ENCODE data around the gene PCDHGB1. TPM values are rescaled to one million over a fixed set of nuclear protein-coding genes. Genes with fewer than 3 reads are reported as not detected.
"Not testable (repeated sequence)": the region's sequence is repeated elsewhere in the genome, so short reads cannot be mapped to it uniquely, and the experiment has no call there.

PCDHGB1 gene
- total RNA-seq, 1 donor from 2014 or later: 1.6 TPM

DNA sequence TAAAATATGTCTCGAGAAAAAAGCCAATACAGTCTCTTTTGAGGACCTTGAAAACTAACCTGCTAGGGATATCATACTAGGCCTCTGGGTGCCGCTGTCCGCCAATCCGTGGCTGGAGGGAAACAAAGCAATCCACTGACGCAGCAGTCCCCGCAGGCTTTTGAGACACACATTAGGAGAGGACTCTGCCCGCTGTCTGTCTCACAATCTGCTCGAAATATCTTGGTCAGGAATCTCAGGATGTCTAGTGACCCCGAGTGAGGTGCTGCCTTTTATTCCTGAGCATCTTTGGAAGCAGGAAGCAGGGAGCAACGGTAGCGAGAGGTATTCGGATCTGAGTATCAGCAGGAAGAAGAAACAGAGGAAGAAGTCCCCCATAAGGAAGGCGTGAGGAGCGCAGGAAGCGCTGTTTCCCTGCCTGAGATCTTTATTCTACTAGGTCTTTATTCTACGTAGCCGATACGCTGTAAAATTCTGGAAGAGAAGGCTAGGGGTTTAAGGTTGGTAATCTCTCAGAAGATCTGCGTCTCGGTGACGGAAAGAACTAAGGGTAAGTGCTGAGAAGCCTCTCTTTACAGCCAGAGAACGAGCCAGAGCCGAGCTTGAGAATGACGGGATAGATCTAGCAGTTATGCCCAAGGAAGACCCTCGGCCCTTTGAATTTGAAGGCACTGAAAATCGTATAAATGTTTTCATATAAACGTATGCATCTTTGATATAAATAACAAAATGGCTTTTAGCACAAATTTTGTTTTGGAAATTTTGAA lies 23.6 kb upstream of the PCDHGB1 start:
- peaks cover 0 to 3% (median 0%) of the 10 kb centered on the region in 3 donors for H3K27me3 ChIP-seq (ENCODE audit: control insufficient read depth in 3 of 3, insufficient read depth in 3 of 3, low read length in 3 of 3)
- H3K4me3 ChIP-seq (ENCODE audit: low read length in 3 of 3): peak overlapping the region; percentile 56 to 80 (median 77)
- peaks cover 0 to 22% (median 6%) of the 10 kb centered on the region in 3 donors for H3K9me3 ChIP-seq (ENCODE audit: control insufficient read depth in 3 of 3, low read length in 3 of 3)
- peaks cover 0 to 21% (median 2%) of the 10 kb centered on the region in 3 donors for H3K4me1 ChIP-seq (ENCODE audit: control insufficient read depth in 3 of 3, insufficient read depth in 3 of 3, low read length in 3 of 3)
- peak overlapping the region; percentile 71 for H3K27ac ChIP-seq (ENCODE audit: low read depth, low read length)
- H3K36me3 ChIP-seq (ENCODE audit: control insufficient read depth in 3 of 3, insufficient read depth in 3 of 3, low read length in 3 of 3): peaks cover 0 to 7% (median 2%) of the 10 kb centered on the region in 3 donors
- H3K9ac ChIP-seq (ENCODE audit: low read depth in 1 of 3, low read length in 3 of 3): peak overlapping the region; percentile 67 to 80 (median 76)

GRCh38 chr5:141328231-141328630 lies 21.7 kb upstream of the PCDHGB1 start:
- Histone ChIP-seq H3K27me3 (ENCODE audit: control insufficient read depth in 3 of 3, insufficient read depth in 3 of 3, low read length in 3 of 3) (peaks cover 0 to 3% (median 0%) of the 10 kb centered on the region in 3 donors), H3K36me3 (ENCODE audit: control insufficient read depth in 3 of 3, insufficient read depth in 3 of 3, low read length in 3 of 3) (peaks cover 0 to 7% (median 2%) of the 10 kb centered on the region in 3 donors), H3K4me1 (ENCODE audit: control insufficient read depth in 3 of 3, insufficient read depth in 3 of 3, low read length in 3 of 3) (peaks cover 0 to 20% (median 0%) of the 10 kb centered on the region in 3 donors), H3K9ac (ENCODE audit: low read depth in 1 of 3, low read length in 3 of 3) (no peak overlapping the region), H3K27ac (ENCODE audit: low read depth, low read length) (no peak overlapping the region), H3K4me3 (ENCODE audit: low read length in 3 of 3) (peak overlapping the region in 2 of 3 donors; percentile 17 to 32), H3K9me3 (ENCODE audit: control insufficient read depth in 3 of 3, low read length in 3 of 3) (peaks cover 0 to 26% (median 6%) of the 10 kb centered on the region in 3 donors)

GRCh38 chr5:141330299-141331080 lies 19.4 kb upstream of the PCDHGB1 start, which contains the start of gene PCDHGA1:
Gene PCDHGA1, plus strand, starts transcription at chr5:141330514.
- H3K9me3 ChIP-seq (ENCODE audit: control insufficient read depth in 3 of 3, low read length in 3 of 3): peaks cover 0 to 21% (median 6%) of the 10 kb centered on the region in 3 donors
- H3K27me3 ChIP-seq (ENCODE audit: control insufficient read depth in 3 of 3, insufficient read depth in 3 of 3, low read length in 3 of 3): peaks cover 0 to 3% (median 2%) of the 10 kb centered on the region in 3 donors
- peak within 1 kb of the TSS; percentile 37 for H3K27ac ChIP-seq (ENCODE audit: low read depth, low read length)
- peaks cover 0 to 7% (median 2%) of the 10 kb centered on the region in 3 donors for H3K36me3 ChIP-seq (ENCODE audit: control insufficient read depth in 3 of 3, insufficient read depth in 3 of 3, low read length in 3 of 3)
- peak within 1 kb of the TSS; percentile 37 to 52 (median 40) for H3K4me3 ChIP-seq (ENCODE audit: low read length in 3 of 3)
- H3K9ac ChIP-seq (ENCODE audit: low read depth in 1 of 3, low read length in 3 of 3): peak within 1 kb of the TSS in 1 of 3 donors; percentile 69
- peaks cover 0 to 20% (median 0%) of the 10 kb centered on the region in 3 donors for H3K4me1 ChIP-seq (ENCODE audit: control insufficient read depth in 3 of 3, insufficient read depth in 3 of 3, low read length in 3 of 3)

DNA sequence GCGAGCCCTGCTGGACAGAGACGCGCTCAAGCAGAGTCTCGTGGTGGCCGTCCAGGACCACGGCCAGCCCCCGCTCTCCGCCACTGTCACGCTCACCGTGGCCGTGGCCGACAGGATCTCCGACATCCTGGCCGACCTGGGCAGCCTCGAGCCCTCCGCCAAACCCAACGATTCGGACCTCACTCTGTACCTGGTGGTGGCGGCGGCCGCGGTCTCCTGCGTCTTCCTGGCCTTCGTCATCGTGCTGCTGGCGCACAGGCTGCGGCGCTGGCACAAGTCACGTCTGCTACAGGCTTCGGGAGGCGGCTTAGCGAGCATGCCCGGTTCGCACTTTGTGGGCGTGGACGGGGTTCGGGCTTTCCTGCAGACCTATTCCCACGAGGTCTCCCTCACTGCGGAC lies 17.3 kb upstream of the PCDHGB1 start:
- H3K27me3 ChIP-seq (ENCODE audit: control insufficient read depth in 3 of 3, insufficient read depth in 3 of 3, low read length in 3 of 3); H3K4me3 ChIP-seq (ENCODE audit: low read length in 3 of 3); H3K9ac ChIP-seq (ENCODE audit: low read depth in 1 of 3, low read length in 3 of 3); H3K27ac ChIP-seq (ENCODE audit: low read depth, low read length); H3K36me3 ChIP-seq (ENCODE audit: control insufficient read depth in 3 of 3, insufficient read depth in 3 of 3, low read length in 3 of 3): not testable (repeated sequence)
- Histone ChIP-seq H3K9me3 (ENCODE audit: control insufficient read depth in 3 of 3, low read length in 3 of 3) (peaks cover 0 to 27% (median 6%) of the 10 kb centered on the region in 3 donors), H3K4me1 (ENCODE audit: control insufficient read depth in 3 of 3, insufficient read depth in 3 of 3, low read length in 3 of 3) (peaks cover 0 to 16% (median 0%) of the 10 kb centered on the region in 3 donors)

- Histone ChIP-seq H3K4me1 (ENCODE audit: control insufficient read depth in 3 of 3, insufficient read depth in 3 of 3, low read length in 3 of 3) (no peaks in the 10 kb centered on the region), H3K36me3 (ENCODE audit: control insufficient read depth in 3 of 3, insufficient read depth in 3 of 3, low read length in 3 of 3) (no peaks in the 10 kb centered on the region), H3K9ac (ENCODE audit: low read depth in 1 of 3, low read length in 3 of 3) (peak within 1 kb of the TSS in 2 of 3 donors; percentile 61 to 64), H3K9me3 (ENCODE audit: control insufficient read depth in 3 of 3, low read length in 3 of 3) (peaks cover 4 to 34% (median 18%) of the 10 kb centered on the region in 3 donors), H3K4me3 (ENCODE audit: low read length in 3 of 3) (peak within 1 kb of the TSS; percentile 48 to 74 (median 74)), H3K27me3 (ENCODE audit: control insufficient read depth in 3 of 3, insufficient read depth in 3 of 3, low read length in 3 of 3) (peaks cover 0 to 9% (median 3%) of the 10 kb centered on the region in 3 donors), H3K27ac (ENCODE audit: low read depth, low read length) (peak within 1 kb of the TSS; percentile 60)
Observed at GRCh38 chr5:141338538-141339306, 11.2 kb upstream of the PCDHGB1 start, which contains the start of gene PCDHGA2. Gene PCDHGA2, plus strand, starts transcription at chr5:141338760.

DNA sequence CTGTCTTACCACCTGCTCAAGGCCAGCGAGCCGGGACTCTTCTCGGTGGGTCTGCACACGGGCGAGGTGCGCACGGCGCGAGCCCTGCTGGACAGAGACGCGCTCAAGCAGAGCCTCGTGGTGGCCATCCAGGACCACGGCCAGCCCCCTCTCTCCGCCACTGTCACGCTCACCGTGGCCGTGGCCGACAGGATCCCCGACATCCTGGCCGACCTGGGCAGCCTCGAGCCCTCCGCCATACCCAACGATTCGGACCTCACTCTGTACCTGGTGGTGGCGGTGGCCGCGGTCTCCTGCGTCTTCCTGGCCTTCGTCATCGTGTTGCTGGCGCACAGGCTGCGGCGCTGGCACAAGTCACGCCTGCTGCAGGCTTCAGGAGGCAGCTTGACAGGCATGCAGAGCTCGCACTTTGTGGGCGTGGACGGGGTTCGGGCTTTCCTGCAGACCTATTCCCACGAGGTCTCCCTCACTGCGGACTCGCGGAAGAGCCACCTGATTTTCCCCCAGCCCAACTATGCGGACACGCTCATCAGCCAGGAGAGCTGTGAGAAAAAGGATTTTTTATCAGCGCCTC lies 9.0 kb upstream of the PCDHGB1 start:
- H3K27me3 ChIP-seq (ENCODE audit: control insufficient read depth in 3 of 3, insufficient read depth in 3 of 3, low read length in 3 of 3); H3K36me3 ChIP-seq (ENCODE audit: control insufficient read depth in 3 of 3, insufficient read depth in 3 of 3, low read length in 3 of 3); H3K4me1 ChIP-seq (ENCODE audit: control insufficient read depth in 3 of 3, insufficient read depth in 3 of 3, low read length in 3 of 3); H3K27ac ChIP-seq (ENCODE audit: low read depth, low read length); H3K4me3 ChIP-seq (ENCODE audit: low read length in 3 of 3); H3K9ac ChIP-seq (ENCODE audit: low read depth in 1 of 3, low read length in 3 of 3): not testable (repeated sequence)
- H3K9me3 ChIP-seq (ENCODE audit: control insufficient read depth in 3 of 3, low read length in 3 of 3): peaks cover 9 to 39% (median 33%) of the 10 kb centered on the region in 3 donors

GRCh38 chr5:141342773-141343172 lies 7.1 kb upstream of the PCDHGB1 start:
- H3K27ac ChIP-seq (ENCODE audit: low read depth, low read length): peak overlapping the region; percentile 26
- peak overlapping the region in 1 of 3 donors; percentile 36 for H3K9ac ChIP-seq (ENCODE audit: low read depth in 1 of 3, low read length in 3 of 3)
- no peaks in the 10 kb centered on the region for H3K36me3 ChIP-seq (ENCODE audit: control insufficient read depth in 3 of 3, insufficient read depth in 3 of 3, low read length in 3 of 3)
- no peaks in the 10 kb centered on the region for H3K4me1 ChIP-seq (ENCODE audit: control insufficient read depth in 3 of 3, insufficient read depth in 3 of 3, low read length in 3 of 3)
- peak overlapping the region in 1 of 3 donors; percentile 11 for H3K4me3 ChIP-seq (ENCODE audit: low read length in 3 of 3)
- peaks cover 11 to 33% (median 30%) of the 10 kb centered on the region in 3 donors for H3K9me3 ChIP-seq (ENCODE audit: control insufficient read depth in 3 of 3, low read length in 3 of 3)
- H3K27me3 ChIP-seq (ENCODE audit: control insufficient read depth in 3 of 3, insufficient read depth in 3 of 3, low read length in 3 of 3): peaks cover 0 to 10% (median 7%) of the 10 kb centered on the region in 3 donors

- peak within 1 kb of the TSS; percentile 61 to 66 (median 65) for H3K4me3 ChIP-seq (ENCODE audit: low read length in 3 of 3)
- peak within 1 kb of the TSS; percentile 38 to 60 (median 57) for H3K9ac ChIP-seq (ENCODE audit: low read depth in 1 of 3, low read length in 3 of 3)
- H3K27me3 ChIP-seq (ENCODE audit: control insufficient read depth in 3 of 3, insufficient read depth in 3 of 3, low read length in 3 of 3): peaks cover 0 to 10% (median 7%) of the 10 kb centered on the region in 3 donors
- H3K4me1 ChIP-seq (ENCODE audit: control insufficient read depth in 3 of 3, insufficient read depth in 3 of 3, low read length in 3 of 3): no peaks in the 10 kb centered on the region
- H3K27ac ChIP-seq (ENCODE audit: low read depth, low read length): peak within 1 kb of the TSS; percentile 65
- no peaks in the 10 kb centered on the region for H3K36me3 ChIP-seq (ENCODE audit: control insufficient read depth in 3 of 3, insufficient read depth in 3 of 3, low read length in 3 of 3)
- peaks cover 12 to 31% (median 27%) of the 10 kb centered on the region in 3 donors for H3K9me3 ChIP-seq (ENCODE audit: control insufficient read depth in 3 of 3, low read length in 3 of 3)
Observed at GRCh38 chr5:141343242-141343952, 6.5 kb upstream of the PCDHGB1 start, which contains the start of gene PCDHGA3. Gene PCDHGA3, plus strand, starts transcription at chr5:141343829. Its CDS starts 205 bp downstream, at chr5:141344034.

Measured in skeletal muscle tissue (tissue), 4 donors.